KG1 (cell line): ENCODE results near the gene TPST2.

Experiments
- DNase-seq: peaks from one replicate; lab custom pipeline; 2025; lab: John Stamatoyannopoulos, UW

The TPST2 gene

GRCh38 chr22:26553056-26553752 lies 36.7 kb downstream of the TPST2 start:
- no peak for DNase-seq

DNA sequence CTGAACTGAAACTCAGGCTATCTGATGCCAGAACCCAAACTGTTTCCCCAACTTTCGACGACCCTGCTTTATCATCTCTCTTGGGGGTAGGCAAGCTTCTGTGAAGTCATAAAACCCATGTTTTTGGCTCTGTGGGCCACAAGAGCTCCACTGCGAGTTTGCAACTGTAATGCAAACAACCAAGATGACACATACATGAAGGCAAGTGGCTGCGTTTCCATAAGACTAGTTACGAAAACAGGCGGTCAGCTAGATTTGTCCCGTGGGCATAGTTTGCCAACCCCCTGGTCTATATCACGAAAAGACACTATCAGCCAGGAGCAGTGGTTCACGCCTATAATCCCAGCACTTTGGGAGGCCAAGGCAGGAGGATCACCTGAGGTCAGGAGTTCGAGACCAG lies 37.5 kb downstream of the TPST2 start:
- DNase-seq: no peak

DNA sequence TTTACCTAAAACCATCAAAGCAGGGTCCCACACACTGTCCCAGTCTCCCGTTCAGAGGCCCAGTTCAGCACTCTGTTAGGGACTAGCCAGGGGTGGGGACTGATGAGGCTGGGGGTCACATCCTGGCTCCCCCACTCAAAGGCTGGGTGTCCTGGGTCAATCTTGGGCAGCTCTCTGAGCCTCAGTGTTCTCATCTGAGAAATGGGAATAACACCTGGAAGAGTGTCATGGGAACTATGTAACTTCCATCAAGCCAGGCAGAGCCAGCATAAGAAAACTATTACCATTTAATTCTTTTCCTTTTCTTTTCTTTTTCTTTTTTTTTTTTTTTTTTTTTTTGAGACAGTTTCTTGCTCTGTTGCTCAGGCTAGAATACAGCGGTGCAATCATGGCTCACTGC lies 38.4 kb downstream of the TPST2 start:
- DNase-seq: no peak

- no peak for DNase-seq
These were observed 39.4 kb downstream of the TPST2 start for GRCh38 chr22:26550498-26551033.

DNA sequence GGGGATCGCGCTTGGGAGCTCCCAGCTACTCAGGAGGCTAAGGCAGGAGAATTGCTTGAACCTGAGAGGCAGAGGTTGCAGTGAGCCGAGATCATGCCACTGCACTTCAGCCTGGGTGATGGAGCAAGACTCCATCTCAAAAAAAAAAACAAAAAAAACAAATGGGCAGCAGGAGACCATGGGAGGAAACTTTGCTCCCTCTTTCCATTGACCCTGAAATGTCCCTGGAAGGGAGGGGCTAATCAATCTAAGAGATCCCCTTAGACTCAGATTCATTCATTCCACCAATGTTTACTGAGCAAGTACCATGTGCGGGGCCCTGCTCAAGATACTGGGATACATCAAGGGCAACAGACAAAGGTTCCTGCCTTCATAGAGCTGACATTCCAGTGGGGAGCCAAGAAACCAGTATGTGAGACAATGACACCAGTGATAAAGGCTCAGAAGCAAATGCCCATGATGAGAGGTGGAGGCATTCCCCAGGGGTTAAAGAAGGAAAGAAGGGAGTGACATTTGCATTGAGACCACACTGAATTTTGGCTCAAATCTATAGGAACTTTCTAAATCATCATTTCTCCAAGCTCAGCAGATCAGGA lies 39.9 kb downstream of the TPST2 start:
- no peak for DNase-seq

DNA sequence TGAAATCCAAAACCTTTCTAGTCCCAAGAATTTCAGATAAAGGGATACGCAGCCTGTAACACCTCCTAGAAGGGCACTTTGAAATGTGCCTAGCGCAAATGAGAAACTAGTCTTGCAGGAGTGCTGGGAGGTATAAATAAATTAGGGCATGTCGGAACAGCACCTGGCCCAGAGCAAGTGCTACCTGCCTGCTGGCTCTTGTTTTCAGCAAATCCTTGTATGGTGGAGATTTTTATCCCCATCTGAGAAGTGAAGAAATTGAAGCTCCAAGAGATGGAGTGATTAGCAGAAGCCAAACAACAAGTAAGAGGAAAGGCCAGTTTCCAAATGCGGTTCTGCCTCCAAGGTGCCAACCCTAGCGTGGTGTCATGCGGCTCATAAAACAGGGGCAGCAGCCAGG lies 40.9 kb downstream of the TPST2 start:
- no peak for DNase-seq

DNA sequence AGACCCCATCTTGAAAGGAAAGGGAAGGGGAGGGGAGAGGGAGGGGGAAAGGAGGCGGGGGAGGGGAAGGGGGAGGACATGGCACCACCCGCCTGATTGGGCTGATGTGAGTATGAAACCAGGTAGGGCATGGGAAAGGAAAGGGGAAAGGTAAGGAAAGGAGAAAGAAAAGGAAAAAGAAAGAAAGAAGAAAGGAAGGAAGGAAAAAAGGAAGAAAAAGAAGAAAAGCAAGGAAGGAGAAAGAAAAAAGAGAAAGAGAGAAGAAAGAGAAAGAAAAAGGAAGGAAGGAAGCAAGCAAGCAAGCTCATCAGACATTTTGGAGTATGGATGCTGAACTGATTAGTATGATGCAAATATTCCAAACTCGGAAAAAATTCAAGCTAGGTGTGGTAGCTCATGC lies 41.6 kb downstream of the TPST2 start:
- no peak for DNase-seq

GRCh38 chr22:26547837-26548236 lies 42.1 kb downstream of the TPST2 start:
- DNase-seq: no peak

- no peak for DNase-seq
These were observed 42.5 kb downstream of the TPST2 start for GRCh38 chr22:26547426-26547825.

- DNase-seq: no peak
These were observed 43.6 kb downstream of the TPST2 start for GRCh38 chr22:26546282-26546681.

- no peak for DNase-seq
These were observed 44.1 kb downstream of the TPST2 start for GRCh38 chr22:26545827-26546226.

DNA sequence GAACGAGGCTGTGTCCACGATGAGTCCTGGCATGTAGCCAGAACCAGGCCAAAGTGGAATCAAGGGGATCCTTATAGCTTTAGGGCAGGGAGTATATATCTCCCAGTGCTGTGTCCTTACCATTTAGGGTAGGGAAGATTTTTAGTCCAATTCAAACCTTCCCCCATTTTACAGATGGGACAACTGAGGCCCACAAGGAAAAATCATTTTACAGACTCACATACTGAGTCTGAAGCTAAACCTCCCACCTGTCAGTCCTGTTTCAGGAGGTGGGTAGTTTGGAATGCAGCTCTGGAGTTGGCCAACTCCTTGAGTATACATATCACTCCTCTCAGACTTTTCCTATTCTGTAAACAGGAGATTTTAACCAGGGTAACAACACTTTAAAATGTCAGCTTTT lies 44.5 kb downstream of the TPST2 start:
- DNase-seq: no peak

DNA sequence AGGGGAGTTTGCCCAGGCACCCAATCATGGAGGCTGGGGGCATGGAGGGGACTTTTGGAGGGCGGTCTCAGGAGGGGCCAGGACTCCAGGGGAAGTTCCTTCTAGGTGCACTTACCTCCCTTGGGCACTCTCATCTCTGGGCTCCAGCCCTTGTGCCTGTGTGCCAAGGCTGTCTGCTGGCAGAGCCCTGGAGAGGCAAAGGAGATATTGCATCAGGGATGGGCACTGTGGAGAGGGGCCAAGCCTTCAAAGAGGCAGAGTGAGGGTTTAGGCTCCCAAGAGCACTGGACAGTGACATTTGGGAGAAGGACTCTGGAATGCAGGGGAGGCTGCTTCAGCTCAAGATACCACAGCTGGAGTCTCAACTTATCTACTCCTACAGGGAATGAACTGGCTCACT lies 45.4 kb downstream of the TPST2 start:
- no peak for DNase-seq

DNA sequence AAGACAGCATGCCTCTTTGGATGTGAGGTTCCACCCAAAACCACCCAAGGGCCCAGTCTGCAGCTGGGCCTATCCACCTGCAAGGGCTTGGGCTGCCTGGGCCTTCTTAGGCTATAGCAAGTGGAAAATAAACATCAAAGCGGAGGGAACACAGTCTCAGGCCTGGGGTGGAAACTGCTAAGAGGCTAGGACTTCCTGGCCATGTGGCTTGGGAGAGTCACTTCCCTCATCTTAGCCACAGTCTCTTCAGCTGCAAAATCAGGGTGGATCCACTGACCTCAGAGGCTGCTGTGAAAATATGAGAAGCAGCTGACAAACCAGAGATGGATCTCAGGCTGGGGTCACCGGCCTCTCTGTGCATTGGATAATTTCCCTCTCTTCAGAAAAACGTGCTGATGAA lies 47.1 kb downstream of the TPST2 start:
- DNase-seq: no peak

DNA sequence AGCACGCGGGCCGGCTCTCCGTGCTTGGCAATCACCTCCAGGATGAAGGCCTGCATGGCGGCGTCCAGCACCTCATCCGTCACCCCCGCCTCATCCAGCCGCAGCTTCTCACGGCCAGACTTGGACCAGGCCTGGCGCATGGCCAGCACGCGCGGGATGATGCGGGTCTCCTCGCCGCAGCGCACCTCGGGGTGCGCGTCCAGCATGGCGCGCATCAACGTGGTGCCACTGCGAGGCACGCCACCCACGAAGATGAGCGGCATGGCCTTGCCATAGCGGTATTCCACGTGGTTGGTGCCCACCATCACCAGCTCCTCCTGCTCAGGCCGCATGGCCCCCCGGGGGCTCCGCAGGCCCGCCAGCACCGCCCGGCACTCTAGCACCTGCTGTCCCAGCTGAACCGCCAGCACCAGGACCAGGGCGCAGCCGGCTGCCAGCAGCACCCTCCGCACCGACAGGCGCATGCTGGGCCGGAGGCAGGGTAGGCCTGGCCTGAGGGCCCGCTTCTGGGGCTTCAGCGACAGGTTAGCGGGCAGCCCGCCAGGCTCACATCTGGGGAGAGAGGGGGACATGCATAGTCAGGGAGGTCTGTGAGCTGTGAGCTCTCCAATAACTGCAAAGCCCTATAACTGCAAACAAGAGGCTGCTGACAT lies 48.6 kb downstream of the TPST2 start:
- no peak for DNase-seq

- DNase-seq: no peak
These were observed 49.8 kb downstream of the TPST2 start for GRCh38 chr22:26540119-26540518.

DNA sequence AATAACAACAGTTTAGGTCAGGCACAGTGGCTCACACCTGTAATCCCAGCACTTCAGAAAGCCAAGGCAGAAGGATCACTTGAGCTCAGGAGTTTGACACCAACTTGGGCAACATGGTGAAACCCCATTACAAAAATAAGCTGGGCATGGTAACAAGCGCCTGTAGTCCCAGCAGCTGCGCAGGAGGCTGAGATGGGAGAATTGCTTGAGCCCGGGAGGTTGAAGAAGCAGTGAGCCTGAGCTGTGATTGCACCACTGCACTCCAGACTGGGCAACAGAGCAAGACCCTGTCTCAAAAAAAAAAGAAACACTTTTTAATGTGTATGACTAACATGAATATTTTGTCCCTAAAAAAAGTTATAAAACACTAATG lies 53.2 kb downstream of the TPST2 start:
- DNase-seq: no peak

GRCh38 chr22:26536056-26536761 lies 53.7 kb downstream of the TPST2 start:
- DNase-seq: no peak

DNA sequence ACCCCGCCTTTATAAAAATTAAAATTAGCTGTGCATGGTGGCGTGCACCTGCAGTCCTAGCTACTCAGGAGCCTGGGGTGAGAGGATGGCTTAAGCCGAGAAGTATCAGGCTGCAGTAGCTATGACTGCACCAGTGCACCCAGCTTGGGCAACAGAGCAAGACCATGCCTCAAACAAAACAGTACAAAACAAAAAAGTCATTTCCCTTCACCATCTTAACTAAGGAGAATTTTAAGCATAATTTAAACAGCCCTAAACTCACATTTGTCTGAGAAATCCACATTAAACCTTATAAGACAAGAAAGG lies 54.4 kb downstream of the TPST2 start:
- no peak for DNase-seq

DNA sequence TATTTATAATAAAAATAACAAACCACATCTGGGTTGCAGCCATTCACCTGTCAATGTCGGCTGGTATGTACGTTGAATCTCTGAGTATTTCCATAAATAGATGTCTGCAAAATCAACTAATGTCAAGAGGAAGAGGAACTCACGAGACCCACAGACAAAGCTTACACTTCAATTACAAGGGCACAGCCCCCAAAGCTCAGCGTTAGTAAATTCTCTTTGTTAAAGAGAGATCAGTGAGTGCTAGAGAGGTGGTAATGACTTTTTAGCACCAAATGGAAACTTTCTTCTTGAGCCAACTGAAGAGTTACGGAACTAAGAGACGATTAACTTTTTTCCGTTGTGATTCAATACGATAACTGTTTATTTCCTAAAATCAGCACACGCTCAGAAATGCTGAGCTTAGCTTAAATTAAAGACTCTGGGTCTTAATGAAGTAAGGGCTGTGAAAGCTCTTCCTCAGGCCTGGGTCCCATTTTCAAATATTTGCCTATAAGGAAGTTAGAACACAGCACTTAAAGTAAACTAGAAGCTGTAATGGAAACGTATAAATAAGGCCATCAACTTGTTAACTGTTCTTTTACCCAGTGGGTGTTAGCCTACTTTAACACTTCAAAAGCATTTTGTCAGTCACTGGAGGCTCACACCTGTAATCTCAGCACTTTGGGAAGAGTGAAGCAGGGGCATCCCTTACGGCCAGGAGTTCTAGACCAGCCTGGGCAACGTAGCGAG lies 54.9 kb downstream of the TPST2 start:
- DNase-seq: no peak

DNA sequence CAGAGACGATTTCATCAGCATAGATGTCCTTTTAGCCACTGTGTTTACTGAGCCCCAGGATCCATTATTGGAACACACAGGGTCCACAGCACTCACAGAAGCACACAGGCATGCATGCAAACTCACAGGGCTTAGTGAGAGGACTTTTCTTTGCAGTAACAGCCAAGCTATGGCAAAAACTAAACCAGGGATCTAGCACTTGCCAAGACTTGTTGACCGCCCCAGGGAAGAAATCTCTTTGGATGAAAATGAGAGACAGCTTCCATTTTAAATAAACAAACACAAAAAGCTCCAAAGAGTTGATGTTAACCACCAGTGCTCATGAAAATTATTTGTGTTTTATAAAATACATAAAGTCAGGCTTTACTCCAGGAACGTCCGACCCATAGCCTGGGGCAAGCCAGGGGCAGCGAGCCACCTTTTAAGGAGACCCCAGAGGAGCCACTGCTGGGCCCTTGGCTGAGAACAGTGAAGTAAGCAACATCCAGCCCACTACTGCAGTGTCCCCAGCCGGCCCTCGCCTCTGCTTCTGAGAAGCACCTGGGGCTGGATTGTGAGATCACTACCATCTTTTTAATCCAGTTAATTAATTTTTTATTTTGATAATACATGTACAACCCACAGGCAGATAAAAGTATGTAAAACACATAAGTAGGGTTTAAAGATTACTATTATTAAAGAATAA lies 55.6 kb downstream of the TPST2 start:
- DNase-seq: no peak

DNA sequence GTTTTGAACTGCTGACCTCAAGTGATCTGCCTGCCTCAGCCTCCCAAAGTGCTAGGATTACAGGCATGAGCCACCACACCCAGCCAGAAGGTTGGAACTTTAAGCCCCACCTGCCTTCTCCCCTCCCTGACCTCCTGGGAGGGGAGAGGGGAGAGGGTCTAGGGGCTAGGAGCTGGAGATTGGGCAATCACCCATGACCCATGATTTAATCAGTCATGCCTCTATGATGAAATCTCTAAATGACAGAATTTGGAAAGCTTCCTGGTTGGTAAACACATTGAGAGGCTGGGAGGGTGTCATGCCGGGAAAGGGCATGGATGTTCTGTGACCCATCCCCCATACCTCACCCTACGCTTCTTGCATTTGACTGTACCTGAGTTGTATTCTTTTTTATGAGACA lies 60.6 kb downstream of the TPST2 start:
- no peak for DNase-seq
